RPMI7951 (cell line): ENCODE measurements around the gene PRR16. TPM values are rescaled to one million over a fixed set of nuclear protein-coding genes. Genes with fewer than 3 reads are reported as not detected.
A peak's percentile ranks its signal among the peaks of the same experiment; 100 is the strongest.

Experiments used
- DNase-seq: peaks from one replicate; pipeline ENCODE4 v3.0.0-alpha.2; 2012; ENCODE audit warnings: low read depth
- total RNA-seq: library from RNA; depleted of rRNA; stranded (reverse); fragments of >200 nt; shearing (Covaris generic); gene quantifications from 2 replicates; pipeline ENCODE4 v1.2.3, GENCODE V29; 2014

PRR16 gene
- total RNA-seq, 1 experiment from 2014 or later = 1.3 TPM

GRCh38 chr5:120567921-120568320 lies 103.8 kb downstream of the PRR16 start:
- no peak for DNase-seq

GRCh38 chr5:120568711-120569110 lies 104.6 kb downstream of the PRR16 start:
- no peak for DNase-seq

GRCh38 chr5:120576588-120576987 lies 112.5 kb downstream of the PRR16 start:
- DNase-seq = no peak

GRCh38 chr5:120582635-120583034 lies 118.5 kb downstream of the PRR16 start:
- DNase-seq = no peak

GRCh38 chr5:120586646-120587045 lies 122.5 kb downstream of the PRR16 start:
- no peak for DNase-seq

- DNase-seq = no peak
Observed at GRCh38 chr5:120591911-120592310, 127.8 kb downstream of the PRR16 start.

- DNase-seq = peak; percentile 49
Observed at GRCh38 chr5:120599576-120599975, 135.5 kb downstream of the PRR16 start.

GRCh38 chr5:120600639-120601038 lies 136.5 kb downstream of the PRR16 start:
- DNase-seq = no peak

- DNase-seq = no peak
Observed at GRCh38 chr5:120602033-120602432, 137.9 kb downstream of the PRR16 start.

- peak; percentile 86 for DNase-seq
Observed at GRCh38 chr5:120604884-120605283, 140.8 kb downstream of the PRR16 start.

- DNase-seq = peak; percentile 18
Observed at GRCh38 chr5:120605325-120606079, 141.4 kb downstream of the PRR16 start.

GRCh38 chr5:120609570-120609969 lies 145.5 kb downstream of the PRR16 start:
- DNase-seq = no peak

- no peak for DNase-seq
Observed at GRCh38 chr5:120610145-120610544, 146.0 kb downstream of the PRR16 start.

GRCh38 chr5:120613729-120614128 lies 149.6 kb downstream of the PRR16 start:
- no peak for DNase-seq

- peak; percentile 23 for DNase-seq
Observed at GRCh38 chr5:120614531-120615180, 150.6 kb downstream of the PRR16 start.

GRCh38 chr5:120615967-120616645 lies 152.0 kb downstream of the PRR16 start:
- DNase-seq = peak; percentile 48

GRCh38 chr5:120621339-120621738 lies 157.2 kb downstream of the PRR16 start:
- no peak for DNase-seq

GRCh38 chr5:120624021-120624563 lies 160.0 kb downstream of the PRR16 start:
- DNase-seq = peak; percentile 19

- DNase-seq = no peak
Observed at GRCh38 chr5:120628156-120628555, 164.1 kb downstream of the PRR16 start.

- DNase-seq = no peak
Observed at GRCh38 chr5:120630550-120630949, 166.4 kb downstream of the PRR16 start.

- no peak for DNase-seq
Observed at GRCh38 chr5:120631611-120632010, 167.5 kb downstream of the PRR16 start.

GRCh38 chr5:120632430-120632829 lies 168.3 kb downstream of the PRR16 start:
- no peak for DNase-seq
